OCI-M2 (cell line): Measurements from ENCODE around the gene NPTXR.

Experiments used
- DNase-seq: peaks from one replicate; lab custom pipeline; 2025; ENCODE audit not compliant: unreplicated experiment; lab: John Stamatoyannopoulos, UW

The NPTXR gene

DNA sequence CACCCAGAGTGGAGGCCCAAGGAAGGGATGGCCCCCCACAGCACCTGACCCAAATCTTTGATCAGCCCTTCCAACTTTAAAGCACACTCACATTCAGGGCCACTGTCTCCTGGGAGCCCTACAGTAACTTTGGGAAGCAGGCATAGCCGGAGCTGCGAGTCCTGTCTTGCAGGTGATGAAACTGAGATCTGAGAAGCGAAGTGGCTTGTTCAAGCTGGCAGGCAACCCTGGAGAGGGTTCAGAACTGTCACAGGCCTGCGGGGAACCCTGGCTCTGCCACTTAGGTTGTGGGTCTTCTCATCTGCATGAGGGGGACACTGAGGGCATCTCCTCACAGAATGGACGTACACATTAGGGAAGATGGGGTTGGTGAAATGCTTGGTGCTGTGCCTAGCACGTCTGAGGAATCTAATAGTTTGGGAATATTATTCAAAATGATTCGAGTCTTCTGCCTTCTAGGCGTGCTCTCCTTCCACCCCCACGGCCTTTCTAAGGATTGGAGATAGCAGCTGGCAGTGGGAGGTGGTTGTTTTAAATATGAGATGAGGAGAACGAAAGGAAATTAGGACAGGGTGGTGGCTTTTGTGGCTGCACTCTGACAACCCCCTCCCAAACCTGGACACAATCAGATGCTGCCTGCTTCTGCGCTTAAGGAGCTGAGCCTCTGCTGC, 69.2 kb downstream of the NPTXR start:
- no peak for DNase-seq

- no peak for DNase-seq
Measured at GRCh38 chr22:38773363-38773946, 70.4 kb downstream of the NPTXR start.

DNA sequence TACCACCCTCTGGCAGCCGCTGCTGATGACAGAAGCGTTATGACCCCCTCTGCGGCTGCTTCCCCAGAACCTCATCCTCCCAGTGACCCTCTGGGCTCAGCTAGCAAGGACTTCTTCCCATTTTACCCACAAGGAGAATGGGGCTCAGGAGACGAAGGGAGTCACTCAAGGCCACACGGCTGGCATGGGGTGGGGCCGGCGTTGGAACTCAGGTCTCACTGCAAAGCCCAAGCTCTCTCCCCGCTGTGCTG, 71.3 kb downstream of the NPTXR start:
- DNase-seq = no peak

- DNase-seq = no peak
Measured at GRCh38 chr22:38770257-38770949, 73.4 kb downstream of the NPTXR start.
